K562 (cell line): ENCODE data around the gene WFIKKN1. TPM values are rescaled to one million over a fixed set of nuclear protein-coding genes. Genes with fewer than 3 reads are reported as not detected.

ENCODE experiments used
- ATAC-seq: fragments of 200-7000 bp; cut with Tn5 transposase; 3 replicates; pipeline ENCODE4 v1.9.1; 2020; ENCODE audit warnings: moderate library complexity
- BruUV-seq: library from RNA; stranded (reverse); fragments of 400-500 nt; replicated peaks from 2 replicates; lab custom pipeline; 2021; lab: Mats Ljungman, UMichigan
- CTCF ChIA-PET: fragments of 300-600 bp; formaldehyde crosslinking; extraction: SDS; loops from one replicate; lab custom pipeline; 2021; ENCODE audit warnings: low intra/inter-chr PET ratio; lab: Yijun Ruan, JAX
- POLR2A ChIA-PET: fragments of 300-600, 350-650 bp; sonication (Branson Sonifier 250); formaldehyde crosslinking; extraction: SDS; loops from one replicate; lab custom pipeline; 2021; ENCODE audit warnings: antibody characterized with exemption, inconsistent platforms; lab: Yijun Ruan, JAX
- DNase-seq, 4 experiments: peaks; one replicate each; pipeline versions ENCODE4 v3.0.0 to v3.0.0-alpha.2; 2011 to 2018; ENCODE audit warnings: low spot score in 3 of 4, mixed read lengths in 3 of 4; ENCODE audit errors: extremely low read depth in 1 of 4
- FAIRE-seq: peaks from 2 replicates; lab custom pipeline; 2011; peaks lifted over from hg19 to GRCh38; lab: Jason Lieb, UNC
- H2AFZ ChIP-seq: 2 replicates; pipeline ENCODE4 v1.6.0; 2011; ENCODE audit warnings: low read depth, low read length, control low read depth, inconsistent platforms
- H3K27ac ChIP-seq: fragments of 200-600 bp; 3 replicates; pipeline ENCODE4 v1.8.0; 2011; ENCODE audit warnings: low read depth, mild to moderate bottlenecking, control low read depth, inconsistent platforms, low read length, moderate library complexity, mixed read lengths; ENCODE audit errors: extremely low read depth
- H3K27me3 ChIP-seq, 2 experiments: fragments of 300-600 bp in 1 of 2; 2 replicates in 1 of 2; 3 replicates in 1 of 2; pipeline versions ENCODE4 v1.6.0 to v1.8.0; 2011; ENCODE audit warnings: inconsistent platforms in 2 of 2, low read length in 2 of 2, mild to moderate bottlenecking in 1 of 2, mixed read lengths in 1 of 2, moderate library complexity in 1 of 2; ENCODE audit not compliant: control insufficient read depth in 2 of 2, insufficient read depth in 2 of 2
- H3K36me3 ChIP-seq: fragments of 300-600 bp; 3 replicates; pipeline ENCODE4 v1.8.0; 2011; ENCODE audit warnings: mild to moderate bottlenecking, low read length, inconsistent platforms; ENCODE audit not compliant: control insufficient read depth, insufficient read depth
- H3K4me1 ChIP-seq, 2 experiments: fragments of 200-600 bp in 1 of 2; replicated peaks in 1 of 2; 2 replicates in 1 of 2; 3 replicates in 1 of 2; pipeline versions ENCODE4 v1.5.1 to v1.8.0; 2011; ENCODE audit warnings: inconsistent platforms in 2 of 2, low read length in 2 of 2, mild to moderate bottlenecking in 1 of 2, mixed read lengths in 1 of 2, moderate library complexity in 1 of 2; ENCODE audit not compliant: control insufficient read depth in 2 of 2, insufficient read depth in 2 of 2
- H3K4me2 ChIP-seq: 2 replicates; pipeline ENCODE4 v1.6.1; 2011; ENCODE audit warnings: low read length, control low read depth, inconsistent platforms, mixed read lengths; ENCODE audit not compliant: insufficient read depth
- H3K4me3 ChIP-seq: fragments of 200-600 bp; sonication (generic), shearing (Covaris generic); 2 replicates; pipeline ENCODE4 v1.5.1; 2016; ENCODE audit warnings: control low read depth, inconsistent platforms
- H3K79me2 ChIP-seq: fragments of 200-600 bp; 3 replicates; pipeline ENCODE4 v1.8.0; 2011; ENCODE audit warnings: low read length, inconsistent platforms; ENCODE audit not compliant: control insufficient read depth, insufficient read depth
- H3K9ac ChIP-seq, 2 experiments: 2 replicates each; pipeline versions ENCODE4 v1.6.0 to v1.6.1; 2011; ENCODE audit warnings: low read depth in 2 of 2, low read length in 2 of 2, control low read depth in 1 of 2, inconsistent platforms in 1 of 2, mild to moderate bottlenecking in 1 of 2, mixed read lengths in 1 of 2; ENCODE audit not compliant: insufficient read depth in 1 of 2
- H3K9me1 ChIP-seq: one replicate; pipeline ENCODE4 v1.6.0; 2011; ENCODE audit warnings: inconsistent platforms, mild to moderate bottlenecking, low read length, moderate library complexity; ENCODE audit not compliant: control insufficient read depth, insufficient read depth
- H3K9me3 ChIP-seq: replicated peaks from 2 replicates; pipeline ENCODE4 v1.5.1; 2011; ENCODE audit warnings: low read depth, low read length, inconsistent platforms; ENCODE audit not compliant: control insufficient read depth, insufficient read depth
- H4K20me1 ChIP-seq: replicated peaks from 2 replicates; pipeline ENCODE4 v1.6.1; 2011; ENCODE audit warnings: low read length, inconsistent platforms, mixed read lengths; ENCODE audit not compliant: control insufficient read depth, insufficient read depth
- ARNT ChIP-seq, 2 experiments: fragments of 450-650 bp; IDR thresholded peaks; 2 replicates each; pipeline ENCODE4 v1.6.1; 2016; ENCODE audit warnings: mild to moderate bottlenecking in 1 of 2
- GTF2B ChIP-seq: IDR thresholded peaks from 2 replicates; pipeline ENCODE4 v1.6.1; 2011; ENCODE audit not compliant: insufficient read length; ENCODE audit errors: extremely low read depth
- KLF16 ChIP-seq: IDR thresholded peaks from 2 replicates; pipeline ENCODE4 v1.6.1; 2016; ENCODE audit warnings: antibody characterized with exemption
- MCM3 ChIP-seq: fragments of 450-650 bp; IDR thresholded peaks from 2 replicates; pipeline ENCODE4 v1.6.1; 2016
- SLC30A9 ChIP-seq: fragments of 250-450 bp; sonication (Bioruptor Pico); IDR thresholded peaks from 2 replicates; pipeline ENCODE4 v1.8.0; 2022; ENCODE audit warnings: mild to moderate bottlenecking, moderate library complexity
- SMAD3 ChIP-seq: fragments of 450-650 bp; formaldehyde crosslinking; conservative IDR thresholded peaks from 2 replicates; pipeline ENCODE4 v1.4.0; 2020; ENCODE audit warnings: mild to moderate bottlenecking
- ZNF12 ChIP-seq: sonication (generic); formaldehyde crosslinking; IDR thresholded peaks from 2 replicates; pipeline ENCODE4 v1.4.0; 2020; ENCODE audit warnings: mild to moderate bottlenecking, missing genetic modification reagents
- ZNF318 ChIP-seq, 2 experiments: fragments of 450-650 bp; IDR thresholded peaks; 2 replicates each; pipeline ENCODE4 v1.6.1; 2016; ENCODE audit warnings: mild to moderate bottlenecking in 2 of 2, borderline replicate concordance in 1 of 2, low read depth in 1 of 2, moderate library complexity in 1 of 2
- WGBS: fragments of 100-300 bp; shearing (Covaris generic); methylation state at CpG from one replicate; pipeline ENCODE4 v1.1.6; 2016; ENCODE audit warnings: low coverage, mixed read lengths; ENCODE audit not compliant: insufficient coverage; ENCODE audit errors: missing lambda C conversion rate; 5-methylcytosine and 5-hydroxymethylcytosine counted together
- in situ Hi-C: fragments of 300-500 bp; cut with MboI; formaldehyde crosslinking; loops from 4 replicates; pipeline ENCODE4 v1.15.0; 2018; ENCODE audit warnings: inconsistent platforms, mixed read lengths
- intact Hi-C: fragments of 100-400 bp; cut with micrococcal nuclease; formaldehyde crosslinking; loops from 2 replicates; pipeline ENCODE4 v1.14.2; 2022
- polyA plus RNA-seq, 8 experiments: library from polyadenylated mRNA; depleted of rRNA in 4 of 8; stranded (reverse) in 5 of 8; unstranded in 3 of 8; fragments of >200 nt; fragmentation: Nextera tagmentation in 2 of 8; fragmentation: Illumina TruSeq in 1 of 8; extraction: Ambion mirVana in 2 of 8; extraction: Trizol in 1 of 8; gene quantifications; 2 replicates each; pipeline versions ENCODE4 v1.2.1 to v1.2.3, GENCODE V29; 2011 to 2014; ENCODE audit warnings: inconsistent platforms in 1 of 8, missing spikeins in 1 of 8
- total RNA-seq, 7 experiments: library from RNA; depleted of rRNA in 6 of 7; stranded (reverse); fragments of >200 nt in 6 of 7; fragmentation: Illumina TruSeq in 2 of 7; extraction: Trizol in 2 of 7; gene quantifications; 2 replicates each; pipeline versions ENCODE4 v1.2.1 to v1.2.3, GENCODE V29; 2011 to 2021; ENCODE audit warnings: low replicate concordance in 1 of 7

Gene WFIKKN1
- total and polyA plus RNA-seq, 9 of the 15 experiments (the other 6 are each of a cell fraction or from before 2014, with no cell fraction given) = 0.14 to 1.1 (median 0.50) TPM; not detected in 4

- no TSS peak for BruUV-seq
- POLR2A ChIA-PET = interaction anchor here (1.3 kb wide), 1 partner anchor 9 kb away, joined by 4 read pairs; no protein-coding TSS in a partner anchor
- no peaks in the 10 kb centered on the region for H3K27me3 ChIP-seq
- TF ChIP-seq SMAD3 (CRISPR knock-in tag) = no peak
- TF ChIP-seq SLC30A9 = no peak
- no peak for TF ChIP-seq GTF2B
- no peak for TF ChIP-seq KLF16
- TF ChIP-seq ARNT (IDR thresholded peaks at IDR 0.05) = no peak
- TF ChIP-seq ZNF318 (IDR thresholded peaks at IDR 0.05; ENCODE audit: borderline replicate concordance in 1 of 2, low read depth in 1 of 2) = no peak
- TF ChIP-seq MCM3 = no peak
- TF ChIP-seq ZNF12 (CRISPR knock-in tag) = no peak
Measured at GRCh38 chr16:619476-620100, 11.2 kb upstream of the WFIKKN1 start.

More at GRCh38 chr16:619476-620100, 11.2 kb upstream of the WFIKKN1 start:
- Histone ChIP-seq H3K9ac (no peak overlapping the region), H3K79me2 (peaks cover 17% of the 10 kb centered on the region), H3K4me2 (no peak overlapping the region), H3K4me1 (peaks cover 21 to 54% of the 10 kb centered on the region in 2 experiments), H3K36me3 (peaks cover 2% of the 10 kb centered on the region; the same call in 1 of the 3 replicates), H3K27ac (no peak overlapping the region), H3K4me3 (no peak overlapping the region), H3K9me1 (no peaks in the 10 kb centered on the region), H3K9me3 (no peaks in the 10 kb centered on the region), H4K20me1 (no peaks in the 10 kb centered on the region), H2AFZ (no peak overlapping the region)
- DNase-seq (no peak), FAIRE-seq (no peak), ATAC-seq (no peak)
- intact Hi-C loops = no loop called here
- in situ Hi-C loops = no loop called here
- CTCF ChIA-PET = no interaction called here
- 82% methylated on average over 18 of the region's 20 CpGs for WGBS
